ENCODE measurements around the gene TLE3.

DNA sequence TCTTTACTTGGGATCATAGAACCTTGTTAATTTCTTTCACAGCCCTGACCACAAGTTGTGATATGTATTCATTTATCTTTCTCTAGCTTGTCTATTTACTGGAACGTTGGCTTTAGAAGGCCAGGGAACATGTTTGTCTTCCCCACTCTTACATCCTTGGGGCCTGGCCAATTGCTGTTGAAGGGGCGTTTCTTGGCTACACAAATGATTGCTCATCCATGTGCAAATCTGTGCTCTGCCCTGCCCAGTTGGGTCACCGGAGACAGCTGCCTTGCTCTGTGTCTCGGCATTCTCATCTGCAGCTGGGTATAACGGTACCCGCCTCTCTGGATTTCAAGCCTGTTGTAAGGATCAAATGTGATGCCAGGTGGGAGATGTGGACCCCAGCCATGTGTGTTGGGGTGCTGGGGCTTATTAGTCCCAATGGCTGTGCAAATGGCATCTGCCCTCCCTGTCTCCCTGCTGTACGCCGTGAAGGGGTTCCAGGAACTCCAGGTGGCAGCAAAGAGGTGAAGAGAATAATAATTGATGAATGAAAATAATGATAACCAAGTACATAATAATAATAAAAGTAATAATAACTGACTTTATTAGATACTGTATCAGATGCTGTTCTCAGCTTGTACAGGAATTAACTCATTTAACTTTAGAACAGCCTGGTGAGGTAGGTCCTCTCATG, 24.0 kb upstream of the TLE3 start:
- TF ChIP-seq POLR2A (IDR thresholded peaks at IDR 0.05; ENCODE audit: low read length) = no peak
- no peak for TF ChIP-seq GATA1 (IDR thresholded peaks at IDR 0.05; ENCODE audit: low read depth, low read length)
